DOHH2 (cell line): ENCODE results near the gene SPN.

Experiments
- EZH2phosphoT487 ChIP-seq: fragments of 200-600 bp; sonication (generic); IDR thresholded peaks from 2 replicates; pipeline ENCODE4 v1.6.1; 2017; ENCODE audit warnings: borderline replicate concordance, mild to moderate bottlenecking, antibody characterized with exemption, low read length, moderate library complexity, mixed read lengths
- TF ChIP-seq, protein P1 (sequence below): fragments of 200-600 bp; sonication (generic); IDR thresholded peaks from one replicate; pipeline ENCODE4 v1.5.1; 2014; ENCODE audit warnings: antibody characterized with exemption, mild to moderate bottlenecking, low read depth, low read length; ENCODE audit not compliant: poor library complexity, severe bottlenecking

DNA sequence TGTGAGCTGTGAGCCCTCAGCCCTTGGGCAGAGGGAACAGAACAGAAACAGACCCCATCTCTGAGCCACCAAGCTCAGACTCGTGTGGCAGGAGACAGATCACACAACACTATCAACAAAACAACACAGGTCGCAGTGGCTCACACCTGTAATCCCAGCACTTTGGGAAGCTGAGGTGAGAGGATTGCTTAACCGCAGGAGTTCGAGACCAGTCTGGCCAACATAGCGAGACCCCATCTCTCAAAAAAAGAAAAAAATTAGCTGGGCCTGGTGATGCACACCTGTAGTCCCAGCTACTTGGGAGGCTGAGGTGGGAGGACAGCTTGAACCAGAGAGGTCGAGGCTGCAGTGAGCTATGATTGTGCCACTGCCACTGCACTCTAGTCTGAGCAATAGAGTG lies 10.5 kb downstream of the SPN start:
- TF ChIP-seq, protein P1, sequence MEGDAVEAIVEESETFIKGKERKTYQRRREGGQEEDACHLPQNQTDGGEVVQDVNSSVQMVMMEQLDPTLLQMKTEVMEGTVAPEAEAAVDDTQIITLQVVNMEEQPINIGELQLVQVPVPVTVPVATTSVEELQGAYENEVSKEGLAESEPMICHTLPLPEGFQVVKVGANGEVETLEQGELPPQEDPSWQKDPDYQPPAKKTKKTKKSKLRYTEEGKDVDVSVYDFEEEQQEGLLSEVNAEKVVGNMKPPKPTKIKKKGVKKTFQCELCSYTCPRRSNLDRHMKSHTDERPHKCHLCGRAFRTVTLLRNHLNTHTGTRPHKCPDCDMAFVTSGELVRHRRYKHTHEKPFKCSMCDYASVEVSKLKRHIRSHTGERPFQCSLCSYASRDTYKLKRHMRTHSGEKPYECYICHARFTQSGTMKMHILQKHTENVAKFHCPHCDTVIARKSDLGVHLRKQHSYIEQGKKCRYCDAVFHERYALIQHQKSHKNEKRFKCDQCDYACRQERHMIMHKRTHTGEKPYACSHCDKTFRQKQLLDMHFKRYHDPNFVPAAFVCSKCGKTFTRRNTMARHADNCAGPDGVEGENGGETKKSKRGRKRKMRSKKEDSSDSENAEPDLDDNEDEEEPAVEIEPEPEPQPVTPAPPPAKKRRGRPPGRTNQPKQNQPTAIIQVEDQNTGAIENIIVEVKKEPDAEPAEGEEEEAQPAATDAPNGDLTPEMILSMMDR: no peak
- no peak for TF ChIP-seq EZH2phosphoT487
